Sigmoid colon (tissue), 4 donors: ENCODE results near the gene TOMM7.

Source experiments
- CTCF ChIP-seq, 4 experiments: fragments of 450-650 bp in 3 of 4; fragments of 200-600 bp in 1 of 4; IDR thresholded peaks; one replicate each; pipeline ENCODE4 v1.5.1; 2016 to 2019; ENCODE audit warnings: antibody characterized with exemption in 4 of 4, mild to moderate bottlenecking in 3 of 4, moderate library complexity in 2 of 4
- EP300 ChIP-seq, 4 donors: sonication (generic); formaldehyde crosslinking; IDR thresholded peaks; one replicate each; pipeline ENCODE4 v1.6.1; 2017; ENCODE audit warnings: antibody characterized with exemption in 4 of 4
- POLR2A ChIP-seq, 2 donors: fragments of 450-650 bp; IDR thresholded peaks; one replicate each; pipeline ENCODE4 v1.6.1; 2016; ENCODE audit warnings: antibody characterized with exemption in 2 of 2, mild to moderate bottlenecking in 2 of 2, moderate library complexity in 2 of 2

GRCh38 chr7:22776964-22777363, 45.7 kb downstream of the TOMM7 start:
- TF ChIP-seq CTCF (IDR thresholded peaks at IDR 0.05) (no peak), EP300 (IDR thresholded peaks at IDR 0.05) (no peak), POLR2A (IDR thresholded peaks at IDR 0.05) (no peak)
